OCI-LY3 (cell line): ENCODE results near the gene PTDSS2.

Experiments used
- H2AFZ ChIP-seq: fragments of 200-600, 300-600 bp; shearing (Covaris generic); 2 replicates; pipeline ENCODE4 v1.6.0; 2014; ENCODE audit warnings: antibody characterized with exemption, low read depth, low read length
- H3K27ac ChIP-seq: fragments of 200-600, 300-600 bp; sonication (generic); 2 replicates; pipeline ENCODE4 v1.5.1; 2014; ENCODE audit warnings: mild to moderate bottlenecking, low read length, moderate library complexity, mixed read lengths
- H3K27me3 ChIP-seq: fragments of 200-600, 300-600 bp; sonication (generic); 2 replicates; pipeline ENCODE4 v1.6.1; 2014; ENCODE audit warnings: low read depth, low read length, mixed read lengths
- H3K36me3 ChIP-seq: fragments of 200-600, 300-600 bp; sonication (generic); replicated peaks from 2 replicates; pipeline ENCODE3; 2014; ENCODE audit warnings: low read depth, low read length, mixed read lengths
- H3K4me1 ChIP-seq: fragments of 300-600, 200-600 bp; sonication (generic); 2 replicates; pipeline ENCODE4 v1.6.1; 2014; ENCODE audit warnings: low read length, mixed read lengths
- H3K4me2 ChIP-seq: fragments of 200-600, 300-600 bp; sonication (generic); 2 replicates; pipeline ENCODE4 v1.6.1; 2014; ENCODE audit warnings: low read length, mixed read lengths
- H3K4me3 ChIP-seq: fragments of 300-600, 200-600 bp; sonication (generic); 2 replicates; pipeline ENCODE4 v1.5.1; 2014; ENCODE audit warnings: antibody characterized with exemption, mild to moderate bottlenecking, low read length, moderate library complexity
- H3K79me2 ChIP-seq: fragments of 300-600, 200-600 bp; shearing (Covaris generic); 2 replicates; pipeline ENCODE4 v1.6.1; 2014; ENCODE audit warnings: mild to moderate bottlenecking, low read length, mixed read lengths
- H3K9ac ChIP-seq: fragments of 300-600, 200-600 bp; shearing (Covaris generic); 2 replicates; pipeline ENCODE4 v1.6.0; 2014; ENCODE audit warnings: mild to moderate bottlenecking, low read length, moderate library complexity
- H3K9me3 ChIP-seq: fragments of 200-600, 300-600 bp; shearing (Covaris generic); 2 replicates; pipeline ENCODE4 v1.6.1; 2014; ENCODE audit warnings: low read length, mixed read lengths; ENCODE audit not compliant: insufficient read depth
- H4K20me1 ChIP-seq: fragments of 200-600, 300-600 bp; sonication (generic); 2 replicates; pipeline ENCODE4 v1.6.1; 2016; ENCODE audit warnings: low read length, mixed read lengths; ENCODE audit not compliant: insufficient read depth
- CTCF ChIP-seq: fragments of 200-600, 300-600 bp; sonication (generic); IDR thresholded peaks from 2 replicates; pipeline ENCODE4 v1.5.1; 2014; ENCODE audit warnings: antibody characterized with exemption, low read length, low read depth
- EZH2phosphoT487 ChIP-seq: fragments of 200-600 bp; shearing (Covaris generic); IDR thresholded peaks from 2 replicates; pipeline ENCODE4 v1.6.1; 2018; ENCODE audit warnings: antibody characterized with exemption, mixed run types, low read depth

The PTDSS2 gene

GRCh38 chr11:496834-497564 lies 46.9 kb downstream of the PTDSS2 start:
- Histone ChIP-seq H3K4me1 (peaks cover 9% of the 10 kb centered on the region), H3K27me3 (no peaks in the 10 kb centered on the region), H4K20me1 (no peaks in the 10 kb centered on the region), H3K9me3 (0 out of 2 replicates have a peak, but pooled peaks cover 5% of the 10 kb centered on the region), H2AFZ (no peak overlapping the region), H3K9ac (no peak overlapping the region), H3K27ac (no peak overlapping the region), H3K4me3 (no peak overlapping the region), H3K4me2 (no peak overlapping the region), H3K36me3 (peaks cover 55% of the 10 kb centered on the region), H3K79me2 (peaks cover 6% of the 10 kb centered on the region; the same call in 1 of the 2 replicates)
- TF ChIP-seq EZH2phosphoT487 (no peak), CTCF (no peak)

GRCh38 chr11:497565-498296 lies 47.7 kb downstream of the PTDSS2 start:
- 0 out of 2 replicates have a peak, but pooled peaks cover 5% of the 10 kb centered on the region for H3K9me3 ChIP-seq
- H3K4me3 ChIP-seq: no peak overlapping the region
- H3K36me3 ChIP-seq: peaks cover 55% of the 10 kb centered on the region
- H3K4me1 ChIP-seq: peaks cover 14% of the 10 kb centered on the region
- TF ChIP-seq EZH2phosphoT487: no peak
- TF ChIP-seq CTCF: no peak
- no peak overlapping the region for H2AFZ ChIP-seq
- H3K27me3 ChIP-seq: no peaks in the 10 kb centered on the region
- H3K27ac ChIP-seq: no peak overlapping the region
- no peaks in the 10 kb centered on the region for H4K20me1 ChIP-seq
- H3K79me2 ChIP-seq: peaks cover 9% of the 10 kb centered on the region; the same call in 1 of the 2 replicates
- H3K4me2 ChIP-seq: no peak overlapping the region
- H3K9ac ChIP-seq: no peak overlapping the region

GRCh38 chr11:498297-499181 lies 48.5 kb downstream of the PTDSS2 start:
- peaks cover 55% of the 10 kb centered on the region for H3K36me3 ChIP-seq
- H2AFZ ChIP-seq: no peak overlapping the region

More at GRCh38 chr11:498297-499181, 48.5 kb downstream of the PTDSS2 start:
- no peak overlapping the region for H3K9ac ChIP-seq
- H3K9me3 ChIP-seq: 0 out of 2 replicates have a peak, but pooled peaks cover 5% of the 10 kb centered on the region
- TF ChIP-seq CTCF: no peak
- no peak for TF ChIP-seq EZH2phosphoT487
- peaks cover 10% of the 10 kb centered on the region; the same call in 1 of the 2 replicates for H3K79me2 ChIP-seq
- H3K4me2 ChIP-seq: no peak overlapping the region
- peaks cover 21% of the 10 kb centered on the region for H3K4me1 ChIP-seq
- no peak overlapping the region for H3K27ac ChIP-seq
- H3K27me3 ChIP-seq: no peaks in the 10 kb centered on the region
- no peak overlapping the region for H3K4me3 ChIP-seq
- H4K20me1 ChIP-seq: no peaks in the 10 kb centered on the region
